NCI-H226 (cell line): Measurements from ENCODE around the gene NT5DC3.

Source experiments
- DNase-seq: peaks from one replicate; pipeline ENCODE4 v3.0.0-alpha.2; 2015

Gene NT5DC3

DNA sequence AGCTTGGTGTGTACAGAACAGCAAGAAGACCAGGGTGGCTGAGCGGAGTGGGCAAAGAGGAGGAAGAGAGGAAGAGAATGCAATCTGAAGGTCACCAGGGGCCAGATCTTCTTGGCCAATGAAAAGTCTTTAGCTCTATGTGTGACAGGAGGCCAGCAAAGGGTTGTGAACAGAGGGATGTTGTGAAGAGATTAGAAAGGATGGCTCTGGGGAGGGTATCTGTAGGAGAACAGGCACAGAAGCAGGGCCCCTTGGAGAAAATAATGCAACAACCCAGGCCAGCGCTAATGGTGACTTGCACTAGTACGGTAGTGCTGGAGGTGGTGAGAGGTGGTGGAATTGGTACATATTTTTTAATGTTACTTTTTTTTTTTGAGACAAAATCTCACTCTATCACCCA, 97.2 kb downstream of the NT5DC3 start:
- no peak for DNase-seq

DNA sequence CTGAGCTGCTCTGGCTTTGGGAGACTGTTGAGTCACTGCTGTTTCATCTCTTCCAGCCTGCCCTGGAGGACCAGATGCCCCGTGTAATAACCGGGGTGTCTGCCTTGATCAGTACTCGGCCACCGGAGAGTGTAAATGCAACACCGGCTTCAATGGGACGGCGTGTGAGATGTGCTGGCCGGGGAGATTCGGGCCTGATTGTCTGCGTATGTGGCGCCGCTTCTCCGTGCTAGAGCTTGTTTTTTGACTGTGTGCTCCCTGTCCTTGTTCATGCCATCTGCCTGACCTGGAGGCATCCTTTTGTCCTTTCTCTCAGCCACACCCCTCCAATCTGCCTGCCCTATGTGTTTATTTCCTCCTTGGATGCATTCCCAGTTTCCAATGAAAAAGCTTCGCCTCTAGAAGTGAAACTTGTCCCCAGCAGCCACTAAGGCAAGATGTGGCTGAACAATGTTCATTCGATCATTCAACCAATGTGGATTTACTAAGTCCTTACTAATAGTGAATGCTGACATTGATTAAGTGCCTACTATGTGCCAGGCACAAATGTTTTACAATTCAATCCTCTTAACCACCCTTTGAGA, 98.6 kb downstream of the NT5DC3 start:
- no peak for DNase-seq

DNA sequence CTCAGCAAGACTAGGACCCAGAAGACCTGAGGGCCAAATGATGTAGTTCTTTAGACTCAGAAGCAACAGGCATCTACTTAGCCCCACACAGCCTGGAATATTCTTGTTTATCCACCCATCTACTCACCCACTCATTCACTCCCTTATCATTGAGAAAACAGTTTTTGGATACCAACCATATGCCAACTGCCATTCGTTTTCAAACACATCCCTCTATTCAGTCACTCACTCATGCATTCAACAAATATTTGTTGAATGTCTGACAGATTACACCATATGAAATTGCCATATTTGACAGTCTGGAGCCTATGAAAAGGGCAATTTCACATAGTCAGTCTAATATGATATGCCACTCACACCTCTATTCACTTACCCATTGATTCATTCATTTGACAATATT, 103.2 kb downstream of the NT5DC3 start:
- DNase-seq, result no peak

DNA sequence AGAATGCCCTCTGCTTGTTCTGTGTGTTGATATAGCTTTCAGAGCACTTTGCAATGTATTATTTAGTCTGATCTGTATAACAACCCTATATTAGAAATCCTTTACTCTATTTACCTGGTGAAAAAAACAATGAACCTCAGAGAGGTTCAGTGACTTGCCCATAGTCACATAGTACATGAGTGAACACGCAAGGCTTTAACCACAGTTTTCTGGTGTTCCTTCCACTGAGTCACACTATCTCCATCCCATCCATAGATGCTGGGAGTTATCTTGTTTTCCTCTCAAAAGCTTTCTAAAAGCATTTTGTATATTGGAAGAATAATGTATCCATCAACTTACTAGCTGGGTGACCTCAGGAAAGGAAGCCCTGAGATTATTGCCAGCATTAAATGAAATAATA, 104.5 kb downstream of the NT5DC3 start:
- DNase-seq, result no peak

DNA sequence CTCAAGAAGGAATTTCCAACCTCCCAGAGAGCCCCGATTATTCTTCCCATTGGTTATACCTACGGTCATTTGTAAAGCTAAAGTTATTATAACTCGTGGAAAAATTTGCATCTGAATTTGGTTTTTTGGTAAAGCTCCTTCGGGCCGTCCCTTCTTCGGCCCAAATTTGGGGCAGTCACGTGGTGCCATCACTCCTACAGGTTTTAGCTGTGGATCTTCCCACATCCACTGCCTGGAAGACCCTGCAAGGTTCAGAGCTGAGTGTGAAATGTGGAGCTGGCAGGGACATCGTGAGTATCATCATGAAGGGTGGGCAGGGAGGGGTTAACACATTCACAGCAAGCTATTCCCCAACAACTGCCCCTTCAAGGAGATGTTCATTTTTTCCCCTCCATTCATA, 105.7 kb downstream of the NT5DC3 start:
- no peak for DNase-seq

DNA sequence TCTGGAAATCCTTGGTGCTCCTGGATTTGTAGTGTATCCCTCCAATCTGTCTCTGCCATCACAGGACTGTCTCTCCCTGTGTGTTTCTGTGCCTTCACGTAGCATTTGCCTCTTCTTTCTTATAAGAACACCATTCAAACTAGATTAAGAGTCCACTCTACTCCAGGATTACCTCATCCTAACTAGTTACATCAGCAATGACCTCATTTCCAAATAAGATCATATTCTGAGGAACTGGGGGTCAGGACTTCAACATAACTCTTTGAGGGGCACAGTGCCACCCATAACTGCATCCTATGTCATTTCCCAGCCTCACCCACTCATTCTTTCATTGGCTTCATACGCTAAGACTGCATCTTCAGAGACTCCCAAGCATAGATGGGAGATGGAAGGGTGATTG, 106.2 kb downstream of the NT5DC3 start:
- DNase-seq, result no peak

DNA sequence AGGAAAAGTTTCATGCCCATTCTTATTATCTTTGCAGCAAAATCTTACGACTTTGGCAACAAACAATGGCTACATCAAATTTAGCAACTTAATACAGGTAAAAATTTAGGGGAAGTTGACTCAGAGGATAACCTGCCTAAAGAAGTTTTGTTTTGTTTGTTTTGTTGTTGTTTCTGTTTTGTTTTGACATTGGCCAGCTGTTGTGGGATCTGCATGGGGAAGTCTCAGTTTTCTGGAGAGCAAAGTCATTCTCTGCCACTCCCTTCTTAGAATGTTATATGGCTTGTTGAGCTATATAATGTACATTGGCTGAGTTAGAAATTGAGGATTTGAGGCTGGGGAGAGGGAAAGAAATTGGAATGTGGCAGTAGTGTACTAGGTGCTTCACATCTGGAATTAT, 109.5 kb downstream of the NT5DC3 start:
- no peak for DNase-seq

DNA sequence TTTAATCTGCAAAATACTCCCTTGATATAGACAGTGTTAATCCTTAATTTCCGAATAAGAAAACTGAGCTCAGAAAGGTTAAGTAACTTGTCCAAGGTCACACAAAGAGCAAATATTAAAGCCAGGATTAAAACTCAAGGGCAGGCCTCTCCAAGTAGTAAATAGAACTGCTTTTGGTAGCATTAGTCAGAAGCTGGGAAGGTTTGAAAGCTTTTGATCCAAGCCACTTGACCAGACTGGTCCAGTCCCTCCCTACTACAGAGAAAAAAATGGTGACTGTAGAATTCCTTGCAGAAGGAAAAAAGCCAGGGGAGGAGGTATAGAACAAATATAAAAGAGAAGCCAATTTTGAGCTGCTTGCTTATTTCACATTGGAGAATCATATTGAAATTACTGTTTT, 111.5 kb downstream of the NT5DC3 start:
- DNase-seq, result no peak

DNA sequence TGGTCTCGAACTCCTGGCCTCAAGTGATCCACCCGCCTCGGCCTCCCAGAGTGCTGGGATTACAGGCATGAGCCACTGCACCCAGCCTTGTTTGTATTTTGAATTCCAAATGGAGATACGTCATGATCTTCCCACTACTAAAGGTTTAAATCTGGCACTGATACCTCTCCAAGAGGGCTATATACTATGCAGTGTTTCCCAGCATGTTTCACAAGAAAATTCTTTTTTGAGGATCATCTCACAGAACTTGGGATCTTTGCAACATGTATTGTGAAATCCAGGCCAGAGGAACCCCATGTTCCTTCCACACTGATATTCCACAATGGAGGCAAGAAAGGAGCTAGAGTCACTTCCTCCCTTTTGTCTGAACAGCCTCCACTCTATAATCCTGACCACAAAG, 112.7 kb downstream of the NT5DC3 start:
- no peak for DNase-seq

DNA sequence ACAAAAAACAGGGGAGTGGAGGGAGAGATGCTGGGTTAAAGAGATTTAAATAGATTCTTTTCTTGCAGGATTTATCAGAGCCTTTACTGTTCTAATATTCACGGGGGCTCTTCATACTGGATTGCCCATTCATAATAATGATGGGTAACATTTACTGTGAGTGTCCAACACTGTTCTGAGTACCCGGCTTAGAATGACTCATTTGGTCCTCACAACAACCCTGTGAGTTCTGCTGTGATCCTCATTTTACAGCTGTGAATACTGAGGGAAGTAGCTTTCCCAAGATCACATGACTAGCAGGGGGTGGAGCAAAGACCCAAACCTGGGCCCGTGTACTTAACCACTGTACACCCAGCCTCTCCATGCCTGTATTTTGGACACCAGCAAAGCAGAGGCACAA, 113.4 kb downstream of the NT5DC3 start:
- no peak for DNase-seq

DNA sequence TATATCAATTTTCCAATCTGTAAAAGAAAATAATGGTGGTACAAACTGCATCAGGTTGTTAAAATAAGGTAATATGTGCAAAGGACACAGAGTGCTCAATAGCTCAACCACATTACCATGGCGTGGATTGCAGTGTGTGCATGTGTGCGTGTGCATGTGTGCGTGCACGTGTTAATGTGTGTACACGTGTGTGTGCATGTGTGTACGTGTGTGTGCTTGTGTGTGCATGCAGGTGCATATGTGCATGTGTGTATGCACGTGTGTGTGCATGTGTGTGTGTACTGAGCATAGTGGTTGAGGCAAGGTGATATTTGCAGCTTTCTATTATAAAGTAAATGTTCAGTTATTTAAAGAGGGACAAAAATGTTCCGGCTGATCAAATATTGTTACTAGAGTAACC, 115.6 kb downstream of the NT5DC3 start:
- no peak for DNase-seq
